Gastroesophageal sphincter (tissue), 3 donors: ENCODE results near the gene SLC9A3.

ENCODE experiments used
- CTCF ChIP-seq, 4 experiments: fragments of 200-600 bp in 2 of 4; fragments of 450-650 bp in 2 of 4; sonication (generic) in 1 of 4; IDR thresholded peaks; one replicate each; pipeline ENCODE4 v1.5.1; 2017 to 2019; ENCODE audit warnings: antibody characterized with exemption in 4 of 4, mild to moderate bottlenecking in 2 of 4, moderate library complexity in 2 of 4
- POLR2A ChIP-seq, 2 donors: fragments of 450-650 bp; IDR thresholded peaks; one replicate each; pipeline ENCODE4 v1.6.1; 2017; ENCODE audit warnings: antibody characterized with exemption in 2 of 2, mild to moderate bottlenecking in 2 of 2, moderate library complexity in 1 of 2
- POLR2AphosphoS5 ChIP-seq: sonication (generic); formaldehyde crosslinking; IDR thresholded peaks from one replicate; pipeline ENCODE4 v1.6.1; 2017; ENCODE audit warnings: antibody characterized with exemption

DNA sequence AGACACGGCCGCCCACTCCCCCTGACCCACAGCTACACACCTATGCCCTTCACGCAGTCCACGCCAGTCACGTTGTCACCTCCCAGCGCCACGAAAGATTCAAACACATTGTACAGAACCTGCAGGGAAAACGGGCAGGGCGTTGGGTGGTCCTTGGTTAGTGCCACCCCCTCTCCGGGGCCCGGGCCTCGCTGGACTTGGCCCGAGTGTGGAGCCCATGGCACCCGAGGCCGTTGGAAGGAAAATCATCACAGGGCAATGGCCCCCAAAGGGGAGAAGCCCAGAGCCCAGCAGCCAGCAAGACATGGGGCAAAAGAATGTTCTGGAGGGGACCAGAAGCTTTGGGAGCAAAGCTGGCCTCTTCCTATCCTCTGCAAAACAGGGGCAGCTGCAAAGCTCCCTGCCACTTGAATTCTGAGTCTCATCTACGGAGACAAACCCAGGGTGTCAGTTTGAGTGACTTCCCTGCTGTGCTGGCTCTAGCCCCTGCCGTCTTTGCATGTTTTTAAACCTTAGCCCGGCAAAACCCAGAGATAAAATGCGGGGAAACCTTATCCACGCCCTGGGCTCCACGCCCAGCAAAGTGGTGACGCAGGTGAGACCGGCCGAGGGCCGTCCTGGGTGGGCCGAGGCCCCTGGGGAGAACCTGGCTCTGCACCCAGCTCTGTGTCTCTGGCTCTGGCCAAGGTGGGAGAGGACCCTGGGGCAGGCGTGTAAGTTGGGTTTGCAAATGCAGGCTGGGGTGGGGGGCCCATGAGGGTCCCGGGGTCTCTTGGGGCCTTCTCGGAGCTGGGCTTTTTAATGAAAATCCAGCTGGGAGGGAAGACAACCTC, 38.9 kb downstream of the SLC9A3 start:
- no peak for TF ChIP-seq CTCF (IDR thresholded peaks at IDR 0.05)
- TF ChIP-seq POLR2A (IDR thresholded peaks at IDR 0.05), result no peak
- no peak for TF ChIP-seq POLR2AphosphoS5
